ENCODE results near the gene PRTN3. TPM values are rescaled to one million over a fixed set of nuclear protein-coding genes. Genes with fewer than 3 reads are reported as not detected.
"Not testable (repeated sequence)": the region's sequence is repeated elsewhere in the genome, so short reads cannot be mapped to it uniquely, and the experiment has no call there.

PRTN3 gene
- total RNA-seq, 1 experiment from 2014 or later: 0.14 TPM

DNA sequence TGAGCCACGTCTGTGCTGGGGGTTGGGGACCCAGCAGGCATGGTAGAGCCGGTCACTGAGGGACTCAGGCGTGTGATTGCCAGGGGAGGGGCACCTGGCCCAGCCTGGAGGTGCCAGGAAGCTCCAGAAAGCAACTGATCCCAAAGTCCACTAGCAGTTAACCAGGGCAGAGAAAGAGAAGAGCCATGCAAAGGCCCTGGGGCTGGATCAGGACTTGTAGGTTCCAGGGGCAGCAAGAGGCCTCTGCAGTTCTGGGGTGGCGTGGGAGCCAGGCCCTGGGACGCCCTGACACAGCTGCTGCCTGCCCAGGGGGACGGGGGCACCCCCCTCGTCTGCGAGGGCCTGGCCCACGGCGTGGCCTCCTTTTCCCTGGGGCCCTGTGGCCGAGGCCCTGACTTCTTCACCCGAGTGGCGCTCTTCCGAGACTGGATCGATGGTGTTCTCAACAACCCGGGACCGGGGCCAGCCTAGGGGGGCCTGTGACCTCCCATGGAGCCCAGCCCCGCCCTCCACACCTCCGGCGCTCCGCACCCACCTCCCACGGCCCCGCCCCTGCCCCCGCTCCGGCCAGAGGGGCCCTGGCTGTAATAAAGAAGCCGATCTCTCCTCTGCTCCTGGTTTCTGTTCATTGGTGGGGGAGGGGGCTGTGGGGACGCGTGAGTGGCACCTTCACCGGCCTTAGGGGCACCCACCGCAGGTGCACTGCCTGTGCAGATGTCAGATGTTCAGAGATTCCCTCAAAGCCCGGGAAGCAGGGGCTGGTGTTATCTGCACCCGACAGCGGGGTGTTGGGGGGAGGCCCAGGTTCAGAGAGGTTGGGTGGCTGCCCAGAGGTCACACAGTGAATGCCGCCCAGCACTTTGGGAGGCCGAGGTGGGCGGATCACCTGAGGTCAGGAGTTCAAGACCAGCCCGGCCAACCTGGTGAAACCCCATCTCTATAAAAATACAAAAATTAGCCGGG, 9.1 kb upstream of the PRTN3 start:
- in situ Hi-C loops (cut with HindIII; ENCODE audit: low pct_unique_long_range_greater_than_20kb, low sequenced_read_pairs): no loop called here
- DNase-seq (ENCODE audit: low read depth): no peak

- no peak for DNase-seq (ENCODE audit: low read depth)
- in situ Hi-C loops (cut with HindIII; ENCODE audit: low pct_unique_long_range_greater_than_20kb, low sequenced_read_pairs): no loop called here
Observed at GRCh38 chr19:834216-834615, 6.6 kb upstream of the PRTN3 start.

DNA sequence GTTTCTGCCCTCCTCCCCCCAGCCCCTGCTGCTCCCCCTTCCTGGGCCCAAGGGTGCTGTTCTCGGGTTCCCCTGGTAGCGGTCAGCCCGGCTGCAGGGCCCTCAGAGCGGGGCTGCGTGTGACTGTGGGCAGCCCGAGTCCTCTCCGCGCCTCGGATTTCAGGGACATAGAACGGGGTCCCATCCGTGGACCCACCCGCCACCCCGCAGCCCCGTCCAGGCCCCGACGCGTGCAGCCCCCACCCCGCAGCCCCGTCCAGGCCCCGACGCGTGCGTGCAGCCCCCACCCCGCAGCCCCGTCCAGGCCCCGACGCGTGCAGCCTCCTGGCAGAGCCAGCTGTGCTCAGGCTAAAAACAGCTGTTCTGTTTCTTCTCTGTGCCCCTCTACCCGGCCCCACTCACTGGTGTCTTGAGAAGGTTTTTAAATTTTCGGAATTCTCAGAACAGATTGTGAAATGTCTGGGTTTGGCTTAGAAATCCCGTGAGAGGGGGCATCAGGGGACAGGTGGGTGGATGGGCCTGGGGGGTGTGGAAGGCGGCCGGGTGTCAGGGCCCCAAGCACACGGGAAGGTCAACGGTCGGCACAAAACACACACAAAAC, 5.5 kb upstream of the PRTN3 start:
- in situ Hi-C loops (cut with HindIII; ENCODE audit: low pct_unique_long_range_greater_than_20kb, low sequenced_read_pairs): no loop called here
- DNase-seq (ENCODE audit: low read depth): no peak

- in situ Hi-C loops (cut with HindIII; ENCODE audit: low pct_unique_long_range_greater_than_20kb, low sequenced_read_pairs); DNase-seq (ENCODE audit: low read depth): not testable (repeated sequence)
Observed at GRCh38 chr19:842802-843179, 2.0 kb downstream of the PRTN3 start.

DNA sequence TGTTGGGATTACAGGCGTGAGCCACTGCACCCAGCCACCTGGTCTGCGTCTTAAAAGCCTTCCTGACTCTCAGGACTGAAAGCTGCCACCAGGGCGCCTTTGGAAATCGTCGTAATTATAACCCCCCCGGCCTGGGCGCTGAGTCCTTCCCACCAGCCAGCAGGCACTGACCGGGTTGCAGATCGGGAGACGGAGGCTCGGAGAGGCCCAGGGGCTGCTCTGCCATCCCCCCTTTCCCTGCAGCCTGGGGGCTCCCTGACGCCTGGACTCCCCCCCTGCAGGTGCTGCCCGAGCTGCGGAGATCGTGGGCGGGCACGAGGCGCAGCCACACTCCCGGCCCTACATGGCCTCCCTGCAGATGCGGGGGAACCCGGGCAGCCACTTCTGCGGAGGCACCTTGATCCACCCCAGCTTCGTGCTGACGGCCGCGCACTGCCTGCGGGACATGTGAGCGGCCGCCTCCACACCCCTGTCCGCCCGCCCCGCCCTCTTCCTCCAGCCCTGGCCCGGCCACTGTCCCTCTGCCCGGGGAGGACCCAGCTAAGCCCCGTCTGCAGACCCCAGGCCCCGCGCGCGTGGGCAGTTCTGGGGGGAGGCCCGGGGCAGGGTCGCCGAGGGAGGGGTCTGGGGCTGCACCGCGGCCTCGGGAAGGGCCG, 2.5 kb downstream of the PRTN3 start:
- in situ Hi-C loops (cut with HindIII; ENCODE audit: low pct_unique_long_range_greater_than_20kb, low sequenced_read_pairs): no loop called here
- no peak for DNase-seq (ENCODE audit: low read depth)

DNA sequence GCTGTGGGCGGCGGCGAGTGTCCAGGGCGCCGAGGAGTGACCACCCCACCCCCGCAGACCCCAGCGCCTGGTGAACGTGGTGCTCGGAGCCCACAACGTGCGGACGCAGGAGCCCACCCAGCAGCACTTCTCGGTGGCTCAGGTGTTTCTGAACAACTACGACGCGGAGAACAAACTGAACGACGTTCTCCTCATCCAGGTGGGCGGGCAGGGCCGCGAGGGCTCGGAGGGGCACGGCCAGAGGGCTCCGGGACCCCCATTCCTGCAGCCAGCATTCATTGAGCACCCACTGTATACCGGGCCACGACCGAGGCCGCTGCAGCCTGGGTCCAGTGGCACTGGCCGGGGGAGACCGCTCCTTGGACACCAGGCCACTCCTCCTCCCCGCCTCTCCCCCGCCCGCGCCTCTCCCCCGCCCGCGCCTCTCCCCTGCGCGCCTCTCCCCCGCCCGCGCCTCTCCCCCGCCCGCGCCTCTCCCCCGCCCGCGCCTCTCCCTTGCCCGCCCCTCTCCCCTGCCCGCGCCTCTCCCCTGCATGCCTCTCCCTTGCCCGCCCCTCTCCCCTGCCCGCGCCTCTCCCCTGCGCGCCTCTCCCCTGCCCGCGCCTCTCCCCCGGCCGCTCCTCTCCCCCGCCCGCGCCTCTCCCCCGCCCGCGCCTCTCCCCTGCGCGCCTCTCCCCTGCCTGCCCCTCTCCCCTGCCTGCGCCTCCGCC, 3.2 kb downstream of the PRTN3 start:
- in situ Hi-C loops (cut with HindIII; ENCODE audit: low pct_unique_long_range_greater_than_20kb, low sequenced_read_pairs): no loop called here
- no peak for DNase-seq (ENCODE audit: low read depth)

DNA sequence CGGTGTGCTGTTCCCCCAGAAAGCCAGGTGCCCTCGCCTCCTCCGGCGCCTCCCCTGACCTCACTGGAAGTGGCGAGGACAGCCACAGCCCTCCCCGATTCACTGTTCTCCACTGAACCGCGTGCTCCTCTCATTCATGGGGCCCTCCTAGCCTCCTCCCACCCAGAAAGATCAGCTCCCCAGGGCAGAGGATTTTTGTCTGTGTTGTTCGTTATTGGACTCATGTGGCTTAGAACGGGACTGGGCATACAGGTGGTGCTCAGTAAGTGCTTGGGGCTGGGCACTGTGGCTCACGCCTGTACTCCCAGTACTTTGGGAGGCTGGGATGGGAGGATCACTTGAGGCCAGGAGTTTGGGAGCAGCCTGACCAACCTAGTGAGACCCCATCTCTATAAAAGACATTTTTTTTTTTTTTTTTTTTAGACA, 3.8 kb downstream of the PRTN3 start:
- in situ Hi-C loops (cut with HindIII; ENCODE audit: low pct_unique_long_range_greater_than_20kb, low sequenced_read_pairs): no loop called here
- DNase-seq (ENCODE audit: low read depth): no peak

DNA sequence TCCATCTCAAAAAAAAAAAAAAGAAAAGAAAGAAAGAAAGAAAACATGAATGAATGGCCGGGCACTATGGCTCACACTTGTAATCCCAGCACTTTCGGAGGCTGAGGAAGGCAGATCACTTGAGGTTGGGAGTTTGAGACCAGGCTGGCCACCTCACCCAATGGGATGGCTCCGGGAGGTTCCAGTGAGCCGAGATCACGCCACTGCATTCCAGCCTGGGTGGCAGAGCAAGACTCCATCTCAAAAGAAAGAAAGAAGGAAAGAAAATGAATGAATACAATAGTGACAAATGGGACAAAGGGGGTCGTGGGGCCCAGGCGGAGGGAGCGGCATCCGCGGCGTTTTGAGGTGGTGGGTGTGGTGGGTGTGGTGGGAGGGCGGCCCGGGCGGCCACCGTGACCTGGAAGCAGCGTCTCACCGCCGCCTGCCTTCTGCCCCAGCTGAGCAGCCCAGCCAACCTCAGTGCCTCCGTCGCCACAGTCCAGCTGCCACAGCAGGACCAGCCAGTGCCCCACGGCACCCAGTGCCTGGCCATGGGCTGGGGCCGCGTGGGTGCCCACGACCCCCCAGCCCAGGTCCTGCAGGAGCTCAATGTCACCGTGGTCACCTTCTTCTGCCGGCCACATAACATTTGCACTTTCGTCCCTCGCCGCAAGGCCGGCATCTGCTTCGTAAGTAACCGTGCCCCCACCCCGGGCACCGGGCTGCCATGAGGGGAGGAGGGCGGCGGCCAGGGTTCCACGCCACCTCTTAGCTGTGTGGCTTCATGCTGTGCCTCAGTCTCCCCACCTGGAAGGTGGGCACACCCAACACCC, 5.1 kb downstream of the PRTN3 start:
- in situ Hi-C loops (cut with HindIII; ENCODE audit: low pct_unique_long_range_greater_than_20kb, low sequenced_read_pairs): no loop called here
- DNase-seq (ENCODE audit: low read depth): no peak

DNA sequence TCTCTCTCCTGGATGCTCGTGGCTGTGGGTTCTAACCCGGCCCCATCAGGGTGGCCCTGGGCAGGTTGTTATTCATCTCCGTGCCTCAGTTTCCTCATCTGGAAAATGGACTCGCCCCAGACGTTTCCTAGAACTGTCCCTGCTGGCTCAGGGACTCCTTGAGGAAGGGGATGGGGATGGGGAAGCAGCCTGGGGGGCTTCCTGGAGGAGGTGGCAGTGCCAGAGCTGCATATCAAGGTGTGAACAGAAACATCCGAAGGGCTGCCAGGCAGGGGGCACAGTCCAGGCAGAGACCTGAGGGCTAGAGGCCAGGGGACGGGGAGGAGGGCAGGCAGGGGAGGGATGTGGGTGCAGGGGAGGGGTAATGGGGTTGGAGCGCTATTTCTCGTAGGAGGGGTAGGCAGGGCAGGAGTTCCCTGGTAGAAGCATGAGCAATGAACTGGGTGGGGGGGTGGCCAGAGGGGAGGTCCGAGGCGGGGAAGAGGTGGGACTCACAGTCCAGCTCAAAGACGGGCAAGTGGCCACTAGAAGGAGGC, 7.7 kb downstream of the PRTN3 start:
- DNase-seq (ENCODE audit: low read depth): no peak
- in situ Hi-C loops (cut with HindIII; ENCODE audit: low pct_unique_long_range_greater_than_20kb, low sequenced_read_pairs): no loop called here

- DNase-seq (ENCODE audit: low read depth): not testable (repeated sequence)
Observed at GRCh38 chr19:849195-849594, 8.4 kb downstream of the PRTN3 start.

GRCh38 chr19:850221-850978, 9.6 kb downstream of the PRTN3 start:
- in situ Hi-C loops (cut with HindIII; ENCODE audit: low pct_unique_long_range_greater_than_20kb, low sequenced_read_pairs): no loop called here
- DNase-seq (ENCODE audit: low read depth): no peak

More at GRCh38 chr19:849195-849594, 8.4 kb downstream of the PRTN3 start:
- in situ Hi-C loops (cut with HindIII; ENCODE audit: low pct_unique_long_range_greater_than_20kb, low sequenced_read_pairs): not testable (repeated sequence)

DNA sequence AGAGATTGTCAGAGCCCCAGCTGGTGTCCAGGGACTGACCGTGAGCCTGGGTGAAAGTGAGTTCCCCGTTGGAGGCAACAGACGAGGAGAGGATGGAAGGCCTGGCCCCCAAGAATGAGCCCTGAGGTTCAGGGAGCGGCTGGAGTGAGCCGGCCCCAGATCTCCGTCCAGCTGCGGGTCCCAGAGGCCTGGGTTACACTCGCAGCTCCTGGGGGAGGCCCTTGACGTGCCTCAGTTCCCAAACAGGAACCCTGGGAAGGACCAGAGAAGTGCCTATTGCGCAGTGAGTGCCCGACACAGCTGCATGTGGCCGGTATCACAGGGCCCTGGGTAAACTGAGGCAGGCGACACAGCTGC, 10.2 kb downstream of the PRTN3 start:
- in situ Hi-C loops (cut with HindIII; ENCODE audit: low pct_unique_long_range_greater_than_20kb, low sequenced_read_pairs): no loop called here
- no peak for DNase-seq (ENCODE audit: low read depth)

GRCh38 chr19:852136-853013, 11.6 kb downstream of the PRTN3 start, which contains the start of gene ELANE:
Gene ELANE (plus strand): TSS chr19:852303. CDS start chr19:852329, 26 bp downstream.
- DNase-seq (ENCODE audit: low read depth): no peak
- in situ Hi-C loops (cut with HindIII; ENCODE audit: low pct_unique_long_range_greater_than_20kb, low sequenced_read_pairs): no loop called here

DNA sequence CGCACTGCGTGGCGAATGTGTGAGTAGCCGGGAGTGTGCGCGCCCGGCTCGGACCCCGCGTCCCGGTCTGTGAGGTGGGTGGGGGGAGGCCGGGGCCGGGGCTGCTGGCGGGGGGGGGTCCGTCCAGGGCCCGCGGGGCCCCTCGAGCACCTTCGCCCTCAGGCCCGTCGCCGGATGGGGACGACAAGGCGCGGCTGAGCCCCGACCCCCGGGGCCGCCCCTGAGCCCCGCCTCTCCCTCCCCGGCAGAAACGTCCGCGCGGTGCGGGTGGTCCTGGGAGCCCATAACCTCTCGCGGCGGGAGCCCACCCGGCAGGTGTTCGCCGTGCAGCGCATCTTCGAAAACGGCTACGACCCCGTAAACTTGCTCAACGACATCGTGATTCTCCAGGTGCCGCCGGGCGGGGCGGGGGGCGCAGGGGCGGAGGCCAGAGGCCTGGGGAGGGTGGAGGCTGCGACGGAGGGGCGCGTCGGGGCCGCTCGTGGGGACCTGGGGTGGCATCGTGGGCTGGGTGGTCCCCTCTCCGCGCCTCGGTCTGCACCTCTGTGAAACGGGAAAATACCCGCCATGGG, 12.3 kb downstream of the PRTN3 start:
- no peak for DNase-seq (ENCODE audit: low read depth)
- in situ Hi-C loops (cut with HindIII; ENCODE audit: low pct_unique_long_range_greater_than_20kb, low sequenced_read_pairs): no loop called here

GRCh38 chr19:853614-854220, 12.9 kb downstream of the PRTN3 start:
- in situ Hi-C loops (cut with HindIII; ENCODE audit: low pct_unique_long_range_greater_than_20kb, low sequenced_read_pairs); DNase-seq (ENCODE audit: low read depth): not testable (repeated sequence)

Data from Caki2 (cell line).